ENCODE measurements around the gene JUN. TPM values are rescaled to one million over a fixed set of nuclear protein-coding genes. Genes with fewer than 3 reads are reported as not detected.
A peak's percentile ranks its signal among the peaks of the same experiment; 100 is the strongest.

The JUN gene
- total RNA-seq, 6 donors from 2014 or later: 142 to 400 (median 236) TPM

DNA sequence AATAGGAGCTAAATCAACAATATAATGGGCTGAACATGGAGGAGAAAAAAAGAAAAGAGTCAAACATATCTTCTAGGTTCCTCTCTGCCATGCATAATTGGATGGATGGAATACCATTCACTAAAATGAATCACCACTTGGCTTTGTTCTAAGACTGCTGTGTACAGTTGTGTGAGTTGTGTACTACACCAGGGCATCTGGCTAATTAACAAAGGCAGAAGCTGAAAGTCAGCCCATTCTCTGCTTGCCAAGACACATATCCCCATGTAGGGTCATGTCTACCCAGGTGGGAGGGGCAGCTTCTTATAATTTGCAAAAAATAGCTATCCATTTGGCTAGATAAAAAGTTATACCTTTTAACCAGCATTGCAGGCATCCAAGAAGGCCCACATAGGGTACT, 21.0 kb downstream of the JUN start:
- H3K4me1 ChIP-seq: peaks cover 18 to 36% (median 22%) of the 10 kb centered on the region in 4 donors
- no peak overlapping the region for H3K4me3 ChIP-seq
- DNase-seq: no peak
- H3K9me3 ChIP-seq: no peaks in the 10 kb centered on the region
- no peaks in the 10 kb centered on the region for H3K36me3 ChIP-seq
- peak overlapping the region in 3 of 4 donors; percentile 5 to 86 (median 67) for H3K27ac ChIP-seq
- H3K27me3 ChIP-seq: no peaks in the 10 kb centered on the region
- no peak for ATAC-seq (ENCODE audit: low FRiP score in 2 of 2)
- TF ChIP-seq EP300 (IDR thresholded peaks at IDR 0.05) (no peak), POLR2A (IDR thresholded peaks at IDR 0.05) (no peak), POLR2AphosphoS5 (IDR thresholded peaks at IDR 0.05) (no peak)
- TF ChIP-seq, protein P1, sequence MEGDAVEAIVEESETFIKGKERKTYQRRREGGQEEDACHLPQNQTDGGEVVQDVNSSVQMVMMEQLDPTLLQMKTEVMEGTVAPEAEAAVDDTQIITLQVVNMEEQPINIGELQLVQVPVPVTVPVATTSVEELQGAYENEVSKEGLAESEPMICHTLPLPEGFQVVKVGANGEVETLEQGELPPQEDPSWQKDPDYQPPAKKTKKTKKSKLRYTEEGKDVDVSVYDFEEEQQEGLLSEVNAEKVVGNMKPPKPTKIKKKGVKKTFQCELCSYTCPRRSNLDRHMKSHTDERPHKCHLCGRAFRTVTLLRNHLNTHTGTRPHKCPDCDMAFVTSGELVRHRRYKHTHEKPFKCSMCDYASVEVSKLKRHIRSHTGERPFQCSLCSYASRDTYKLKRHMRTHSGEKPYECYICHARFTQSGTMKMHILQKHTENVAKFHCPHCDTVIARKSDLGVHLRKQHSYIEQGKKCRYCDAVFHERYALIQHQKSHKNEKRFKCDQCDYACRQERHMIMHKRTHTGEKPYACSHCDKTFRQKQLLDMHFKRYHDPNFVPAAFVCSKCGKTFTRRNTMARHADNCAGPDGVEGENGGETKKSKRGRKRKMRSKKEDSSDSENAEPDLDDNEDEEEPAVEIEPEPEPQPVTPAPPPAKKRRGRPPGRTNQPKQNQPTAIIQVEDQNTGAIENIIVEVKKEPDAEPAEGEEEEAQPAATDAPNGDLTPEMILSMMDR (IDR thresholded peaks at IDR 0.05): no peak

- H3K4me3 ChIP-seq: no peak overlapping the region
- DNase-seq (peak in 1 of 2 donors; percentile 81), ATAC-seq (ENCODE audit: low FRiP score in 2 of 2) (peak; percentile 86 to 91)
- H3K4me1 ChIP-seq: peaks cover 27 to 38% (median 33%) of the 10 kb centered on the region in 4 donors
- no peaks in the 10 kb centered on the region for H3K36me3 ChIP-seq
- peak; percentile 80 to 93 for TF ChIP-seq POLR2AphosphoS5 (IDR thresholded peaks at IDR 0.05)
- peak in 1 of 4 donors; percentile 69 for TF ChIP-seq EP300 (IDR thresholded peaks at IDR 0.05)
- TF ChIP-seq, protein P1 (IDR thresholded peaks at IDR 0.05): no peak
- no peak for TF ChIP-seq POLR2A (IDR thresholded peaks at IDR 0.05)
- 3 to 9% methylated on average over 6 of the region's 6 CpGs for WGBS, 2 donors
- H3K27ac ChIP-seq: peak overlapping the region; percentile 50 to 77 (median 68)
- no peaks in the 10 kb centered on the region for H3K9me3 ChIP-seq
- no peaks in the 10 kb centered on the region for H3K27me3 ChIP-seq
Observed at GRCh38 chr1:58755468-58755872, 28.4 kb downstream of the JUN start.

DNA sequence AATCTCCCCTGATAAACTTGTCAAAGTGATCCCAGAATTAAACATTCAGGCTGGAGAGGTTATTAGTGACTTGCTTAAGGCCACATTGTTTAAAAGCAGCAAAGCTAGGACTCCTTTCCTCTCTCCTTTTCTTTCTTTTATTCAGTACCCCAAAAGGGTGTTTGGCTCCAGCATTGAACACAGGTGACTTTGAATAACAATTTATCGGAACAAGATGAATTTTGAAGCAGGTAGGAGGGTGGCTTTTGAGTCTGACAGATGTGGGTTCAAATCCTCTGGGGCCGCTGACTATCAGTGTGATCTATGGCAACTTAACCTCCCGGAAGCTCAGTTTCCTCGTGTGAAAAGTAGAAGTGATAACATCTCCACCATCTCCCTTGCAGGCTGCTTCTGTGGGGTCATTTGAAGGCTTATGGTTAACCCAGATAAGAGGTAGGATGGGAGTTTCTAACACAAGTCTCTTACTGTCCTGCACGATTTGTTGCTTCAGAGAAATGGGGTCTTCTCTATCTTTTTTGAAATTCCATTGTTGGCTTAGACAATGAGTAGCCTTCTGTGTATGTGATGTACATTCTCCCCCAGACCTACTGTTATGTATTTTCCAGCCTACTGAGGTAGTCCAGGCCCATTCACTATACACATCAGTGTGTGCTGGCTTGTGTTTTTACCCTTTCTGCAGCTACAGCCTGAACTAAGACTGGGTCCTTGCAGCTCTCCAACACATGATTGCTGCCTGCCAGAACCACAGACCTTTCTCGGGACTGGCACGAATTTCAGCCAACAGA, 29.0 kb downstream of the JUN start:
- Histone ChIP-seq H3K4me3 (no peak overlapping the region), H3K27me3 (no peaks in the 10 kb centered on the region), H3K9me3 (no peaks in the 10 kb centered on the region), H3K27ac (peak overlapping the region; percentile 50 to 71 (median 66)), H3K36me3 (no peaks in the 10 kb centered on the region), H3K4me1 (peaks cover 27 to 38% (median 33%) of the 10 kb centered on the region in 4 donors)
- no peak for TF ChIP-seq POLR2A (IDR thresholded peaks at IDR 0.05)
- no peak for TF ChIP-seq EP300 (IDR thresholded peaks at IDR 0.05)
- TF ChIP-seq, protein P1 (IDR thresholded peaks at IDR 0.05): no peak
- TF ChIP-seq POLR2AphosphoS5 (IDR thresholded peaks at IDR 0.05): no peak
- DNase-seq (no peak), ATAC-seq (ENCODE audit: low FRiP score in 2 of 2) (peak in 1 of 2 donors; percentile 42)
- WGBS, 2 donors: 33 to 41% methylated on average over 7 of the region's 7 CpGs

GRCh38 chr1:58754073-58754613, 29.7 kb downstream of the JUN start:
- TF ChIP-seq POLR2A (IDR thresholded peaks at IDR 0.05) (no peak), POLR2AphosphoS5 (IDR thresholded peaks at IDR 0.05) (no peak)
- H3K4me3 ChIP-seq: no peak overlapping the region
- peaks cover 27 to 38% (median 33%) of the 10 kb centered on the region in 4 donors for H3K4me1 ChIP-seq
- ATAC-seq (ENCODE audit: low FRiP score in 2 of 2): no peak
- no peaks in the 10 kb centered on the region for H3K9me3 ChIP-seq
- no peak for DNase-seq
- no peaks in the 10 kb centered on the region for H3K27me3 ChIP-seq
- no peaks in the 10 kb centered on the region for H3K36me3 ChIP-seq
- WGBS, 2 donors: 90 to 91% methylated on average over 3 of the region's 3 CpGs
- peak overlapping the region in 1 of 4 donors; percentile 67 for H3K27ac ChIP-seq

- ATAC-seq (ENCODE audit: low FRiP score in 2 of 2) (no peak), DNase-seq (no peak)
- no peak overlapping the region for H3K4me3 ChIP-seq
- H3K27ac ChIP-seq: peak overlapping the region in 2 of 4 donors; percentile 28 to 49
- H3K4me1 ChIP-seq: peaks cover 27 to 38% (median 33%) of the 10 kb centered on the region in 4 donors
- TF ChIP-seq POLR2A (IDR thresholded peaks at IDR 0.05): no peak
- no peak for TF ChIP-seq POLR2AphosphoS5 (IDR thresholded peaks at IDR 0.05)
- TF ChIP-seq EP300 (IDR thresholded peaks at IDR 0.05): no peak
- TF ChIP-seq, protein P1 (IDR thresholded peaks at IDR 0.05): no peak
- 80 to 86% methylated on average over 4 of the region's 4 CpGs for WGBS, 2 donors
- no peaks in the 10 kb centered on the region for H3K9me3 ChIP-seq
- H3K36me3 ChIP-seq: no peaks in the 10 kb centered on the region
- no peaks in the 10 kb centered on the region for H3K27me3 ChIP-seq
Observed at GRCh38 chr1:58753431-58753866, 30.4 kb downstream of the JUN start.
